ENCODE measurements around the gene KRT32. TPM values are rescaled to one million over a fixed set of nuclear protein-coding genes. Genes with fewer than 3 reads are reported as not detected.

Gene KRT32
- total RNA-seq, 1 experiment from 2014 or later: not detected

Other genes starting within 250 kb of the KRT32 start
- gene KRTAP9-2, start 240.7 kb downstream of the KRT32 start, total RNA-seq (2014; rRNA removed; shearing (Covaris generic)): not detected in 2 replicates
- gene KRTAP9-3, start 234.9 kb downstream of the KRT32 start, total RNA-seq (2014; rRNA removed; shearing (Covaris generic)): not detected in 2 replicates
- not detected in 2 replicates for gene KRTAP9-8, start 229.4 kb downstream of the KRT32 start, total RNA-seq (2014; rRNA removed; shearing (Covaris generic))
- gene KRTAP9-4, start 217.7 kb downstream of the KRT32 start, total RNA-seq (2014; rRNA removed; shearing (Covaris generic)): not detected in 2 replicates
- gene KRTAP9-9, start 212.0 kb downstream of the KRT32 start, total RNA-seq (2014; rRNA removed; shearing (Covaris generic)): not detected in 2 replicates
- not detected in 2 replicates for gene KRTAP9-6, start 202.0 kb downstream of the KRT32 start, total RNA-seq (2014; rRNA removed; shearing (Covaris generic))
- gene KRTAP9-7, start 191.7 kb downstream of the KRT32 start, total RNA-seq (2014; rRNA removed; shearing (Covaris generic)): not detected in 2 replicates
- not detected in 2 replicates for gene KRTAP29-1, start 164.5 kb downstream of the KRT32 start, total RNA-seq (2014; rRNA removed; shearing (Covaris generic))
- gene KRTAP16-1, start 158.1 kb downstream of the KRT32 start, total RNA-seq (2014; rRNA removed; shearing (Covaris generic)): not detected in 2 replicates
- gene KRTAP17-1, start 151.7 kb downstream of the KRT32 start, total RNA-seq (2014; rRNA removed; shearing (Covaris generic)): not detected in 2 replicates
- gene KRT33A, start 116.6 kb downstream of the KRT32 start, total RNA-seq (2014; rRNA removed; shearing (Covaris generic)): not detected in 2 replicates
- gene KRT33B, start 97.6 kb downstream of the KRT32 start, total RNA-seq (2014; rRNA removed; shearing (Covaris generic)): not detected in 2 replicates
- 0.12 and 0.21 TPM in 2 replicates for gene KRT34, start 85.1 kb downstream of the KRT32 start, total RNA-seq (2014; rRNA removed; shearing (Covaris generic))
- gene KRT31, start 69.8 kb downstream of the KRT32 start, total RNA-seq (2014; rRNA removed; shearing (Covaris generic)): not detected in 2 replicates
- not detected in 2 replicates for gene KRT37, start 42.8 kb downstream of the KRT32 start, total RNA-seq (2014; rRNA removed; shearing (Covaris generic))
- not detected in 2 replicates for gene KRT38, start 26.4 kb downstream of the KRT32 start, total RNA-seq (2014; rRNA removed; shearing (Covaris generic))
- gene KRT35, start 13.8 kb upstream of the KRT32 start, total RNA-seq (2014; rRNA removed; shearing (Covaris generic)): not detected in 2 replicates
- gene KRT36, start 22.5 kb upstream of the KRT32 start, total RNA-seq (2014; rRNA removed; shearing (Covaris generic)): not detected in 2 replicates
- not detected in 2 replicates for gene KRT13, start 38.2 kb upstream of the KRT32 start, total RNA-seq (2014; rRNA removed; shearing (Covaris generic))
- 0.35 and 1.5 TPM in 2 replicates for gene KRT15, start 51.5 kb upstream of the KRT32 start, total RNA-seq (2014; rRNA removed; shearing (Covaris generic))
- gene KRT19, start 60.9 kb upstream of the KRT32 start, total RNA-seq (2014; rRNA removed; shearing (Covaris generic)): 0.17 TPM in 1 of 2 replicates, not detected in the other
- not detected in 2 replicates for gene KRT9, start 104.7 kb upstream of the KRT32 start, total RNA-seq (2014; rRNA removed; shearing (Covaris generic))
- not detected in 2 replicates for gene KRT14, start 119.5 kb upstream of the KRT32 start, total RNA-seq (2014; rRNA removed; shearing (Covaris generic))
- gene KRT16, start 145.4 kb upstream of the KRT32 start, total RNA-seq (2014; rRNA removed; shearing (Covaris generic)): 2.5 and 3.2 TPM in 2 replicates
- 81.4 and 83.8 TPM in 2 replicates for gene KRT17, start 157.2 kb upstream of the KRT32 start, total RNA-seq (2014; rRNA removed; shearing (Covaris generic))
- gene EIF1, start 221.5 kb upstream of the KRT32 start, total RNA-seq (2014; rRNA removed; shearing (Covaris generic)): 86.6 and 90.0 TPM in 2 replicates
- not detected in 2 replicates for gene GAST, start 244.9 kb upstream of the KRT32 start, total RNA-seq (2014; rRNA removed; shearing (Covaris generic))

All from H4 (cell line).